ENCODE measurements around the gene MEGF8.

The MEGF8 gene

GRCh38 chr19:42386974-42387707 lies 61.7 kb downstream of the MEGF8 start:
- peak; percentile 28 for DNase-seq (ENCODE audit: low read depth, low spot score)

- DNase-seq (ENCODE audit: low read depth, low spot score) = no peak
Observed at GRCh38 chr19:42388851-42389489, 63.5 kb downstream of the MEGF8 start.

- DNase-seq (ENCODE audit: low read depth, low spot score) = no peak
Observed at GRCh38 chr19:42389899-42390298, 64.5 kb downstream of the MEGF8 start, which contains the start of gene CNFN. Gene CNFN, minus strand, starts transcription at chr19:42390297. Its CDS starts 1,260 bp downstream, at chr19:42389037.

- no peak for DNase-seq (ENCODE audit: low read depth, low spot score)
Observed at GRCh38 chr19:42392165-42392564, 66.7 kb downstream of the MEGF8 start.

GRCh38 chr19:42394751-42395150 lies 69.3 kb downstream of the MEGF8 start:
- no peak for DNase-seq (ENCODE audit: low read depth, low spot score)

GRCh38 chr19:42396381-42397262 lies 71.2 kb downstream of the MEGF8 start:
- peak; percentile 86 for DNase-seq (ENCODE audit: low read depth, low spot score)

GRCh38 chr19:42397263-42398166 lies 72.1 kb downstream of the MEGF8 start:
- DNase-seq (ENCODE audit: low read depth, low spot score) = no peak

- no peak for DNase-seq (ENCODE audit: low read depth, low spot score)
Observed at GRCh38 chr19:42400404-42400803, 75.0 kb downstream of the MEGF8 start.

GRCh38 chr19:42401365-42402303 lies 76.2 kb downstream of the MEGF8 start:
- peak; percentile 57 for DNase-seq (ENCODE audit: low read depth, low spot score)

- no peak for DNase-seq (ENCODE audit: low read depth, low spot score)
Observed at GRCh38 chr19:42402376-42403116, 77.1 kb downstream of the MEGF8 start.

GRCh38 chr19:42403586-42403985 lies 78.2 kb downstream of the MEGF8 start:
- no peak for DNase-seq (ENCODE audit: low read depth, low spot score)

- DNase-seq (ENCODE audit: low read depth, low spot score) = no peak
Observed at GRCh38 chr19:42406111-42406510, 80.7 kb downstream of the MEGF8 start.

GRCh38 chr19:42407085-42407815 lies 81.8 kb downstream of the MEGF8 start:
- DNase-seq (ENCODE audit: low read depth, low spot score) = no peak

- no peak for DNase-seq (ENCODE audit: low read depth, low spot score)
Observed at GRCh38 chr19:42407816-42408175, 82.4 kb downstream of the MEGF8 start.

GRCh38 chr19:42409477-42409876 lies 84.0 kb downstream of the MEGF8 start:
- no peak for DNase-seq (ENCODE audit: low read depth, low spot score)

- DNase-seq (ENCODE audit: low read depth, low spot score) = no peak
Observed at GRCh38 chr19:42410371-42410770, 84.9 kb downstream of the MEGF8 start.

GRCh38 chr19:42411581-42412178 lies 86.2 kb downstream of the MEGF8 start:
- DNase-seq (ENCODE audit: low read depth, low spot score) = no peak

GRCh38 chr19:42412227-42412626 lies 86.8 kb downstream of the MEGF8 start:
- DNase-seq (ENCODE audit: low read depth, low spot score) = no peak

Data from activated naive CD8-positive, alpha-beta T cell treated with anti-CD3 and anti-CD28 coated beads, Interleukin-2, amount 50 U/mL, for 16 hours (primary cell).